GM23248 (cell line): ENCODE data around the gene PHACTR3.

ENCODE experiments used
- EZH2 ChIP-seq: fragments of 200-600 bp; sonication (generic); IDR thresholded peaks from 2 replicates; pipeline ENCODE4 v1.6.1; 2018; ENCODE audit warnings: antibody characterized with exemption, mild to moderate bottlenecking; ENCODE audit not compliant: insufficient read depth, poor library complexity, severe bottlenecking
- EZH2phosphoT487 ChIP-seq: fragments of 200-600 bp; sonication (generic); IDR thresholded peaks from 2 replicates; pipeline ENCODE4 v1.6.1; 2018; ENCODE audit warnings: antibody characterized with exemption, moderate library complexity, mild to moderate bottlenecking, low read depth; ENCODE audit not compliant: insufficient read depth

GRCh38 chr20:59728722-59729430 is 124.5 kb downstream of the PHACTR3 start:
- TF ChIP-seq EZH2, result no peak
- TF ChIP-seq EZH2phosphoT487, result no peak
